Prostate gland (tissue), 2 donors: ENCODE data around the gene RABGAP1.

ENCODE experiments used
- POLR2A ChIP-seq: fragments of 450-650 bp; IDR thresholded peaks from one replicate; pipeline ENCODE4 v1.6.1; 2016; ENCODE audit warnings: antibody characterized with exemption, mild to moderate bottlenecking
- POLR2AphosphoS5 ChIP-seq: sonication (generic); formaldehyde crosslinking; IDR thresholded peaks from one replicate; pipeline ENCODE4 v1.6.1; 2017; ENCODE audit warnings: antibody characterized with exemption
- TF ChIP-seq, protein P1 (sequence below), 4 experiments: fragments of 200-600 bp in 2 of 4; fragments of 450-650 bp in 2 of 4; sonication (generic) in 2 of 4; IDR thresholded peaks; 1 replicate in 3 of 4; 2 replicates in 1 of 4; pipeline ENCODE4 v1.5.1; 2016 to 2019; ENCODE audit warnings: antibody characterized with exemption in 4 of 4, mild to moderate bottlenecking in 2 of 4, moderate library complexity in 2 of 4

DNA sequence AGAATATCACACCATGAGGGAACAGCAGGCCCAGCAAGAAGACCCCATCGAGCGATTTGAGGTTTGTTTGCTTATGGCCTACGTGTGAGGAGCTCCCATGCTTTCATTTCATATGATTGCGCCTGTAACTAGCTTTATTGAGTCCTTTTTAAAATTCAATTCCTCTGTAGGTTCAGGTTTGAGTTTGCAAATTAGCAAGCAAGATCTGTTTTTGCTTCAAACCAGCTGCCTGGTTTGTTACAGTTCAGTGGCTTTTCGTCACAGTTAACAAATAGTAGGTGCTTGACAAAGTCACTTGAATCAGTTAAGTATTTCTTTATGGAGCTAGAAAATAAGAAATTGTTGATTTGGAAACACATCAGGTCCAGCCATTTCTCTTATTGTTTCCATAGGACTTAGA lies 149.0 kb downstream of the RABGAP1 start:
- TF ChIP-seq, protein P1, sequence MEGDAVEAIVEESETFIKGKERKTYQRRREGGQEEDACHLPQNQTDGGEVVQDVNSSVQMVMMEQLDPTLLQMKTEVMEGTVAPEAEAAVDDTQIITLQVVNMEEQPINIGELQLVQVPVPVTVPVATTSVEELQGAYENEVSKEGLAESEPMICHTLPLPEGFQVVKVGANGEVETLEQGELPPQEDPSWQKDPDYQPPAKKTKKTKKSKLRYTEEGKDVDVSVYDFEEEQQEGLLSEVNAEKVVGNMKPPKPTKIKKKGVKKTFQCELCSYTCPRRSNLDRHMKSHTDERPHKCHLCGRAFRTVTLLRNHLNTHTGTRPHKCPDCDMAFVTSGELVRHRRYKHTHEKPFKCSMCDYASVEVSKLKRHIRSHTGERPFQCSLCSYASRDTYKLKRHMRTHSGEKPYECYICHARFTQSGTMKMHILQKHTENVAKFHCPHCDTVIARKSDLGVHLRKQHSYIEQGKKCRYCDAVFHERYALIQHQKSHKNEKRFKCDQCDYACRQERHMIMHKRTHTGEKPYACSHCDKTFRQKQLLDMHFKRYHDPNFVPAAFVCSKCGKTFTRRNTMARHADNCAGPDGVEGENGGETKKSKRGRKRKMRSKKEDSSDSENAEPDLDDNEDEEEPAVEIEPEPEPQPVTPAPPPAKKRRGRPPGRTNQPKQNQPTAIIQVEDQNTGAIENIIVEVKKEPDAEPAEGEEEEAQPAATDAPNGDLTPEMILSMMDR (IDR thresholded peaks at IDR 0.05) = no peak
- TF ChIP-seq POLR2A (no peak), POLR2AphosphoS5 (no peak)
